22Rv1 (cell line): Measurements from ENCODE around the gene DMKN.

Experiments used
- H3K27ac ChIP-seq: fragments of 450-650 bp; 2 replicates; pipeline ENCODE4 v1.5.1; 2017
- CTCF ChIP-seq: fragments of 450-650 bp; IDR thresholded peaks from 2 replicates; pipeline ENCODE4 v1.5.1; 2017; ENCODE audit warnings: mild to moderate bottlenecking
- ZFX ChIP-seq: fragments of 450-650 bp; IDR thresholded peaks from 2 replicates; pipeline ENCODE4 v1.6.1; 2017; ENCODE audit warnings: antibody characterized with exemption, borderline replicate concordance

Gene DMKN

GRCh38 chr19:35513628-35514281, at the start of gene DMKN:
DMKN (minus strand) TSS chr19:35513649; CDS start chr19:35513475, 174 bp downstream.
- H3K27ac ChIP-seq = no peak within 1 kb of the TSS
- TF ChIP-seq CTCF (peak; percentile 15; the same call in 1 of the 2 replicates), ZFX (no peak)

GRCh38 chr19:35562776-35563175, 49.3 kb upstream of the DMKN start:
- H3K27ac ChIP-seq = no peak overlapping the region
- TF ChIP-seq ZFX (no peak), CTCF (no peak)

GRCh38 chr19:35562336-35562735, 48.9 kb upstream of the DMKN start:
- H3K27ac ChIP-seq = no peak overlapping the region
- TF ChIP-seq ZFX (no peak), CTCF (no peak)

GRCh38 chr19:35561436-35561835, 48.0 kb upstream of the DMKN start:
- no peak overlapping the region for H3K27ac ChIP-seq
- TF ChIP-seq ZFX = no peak
- no peak for TF ChIP-seq CTCF

GRCh38 chr19:35560677-35561076, 47.2 kb upstream of the DMKN start:
- no peak for TF ChIP-seq CTCF
- no peak for TF ChIP-seq ZFX
- H3K27ac ChIP-seq = no peak overlapping the region

- no peak overlapping the region for H3K27ac ChIP-seq
- TF ChIP-seq ZFX (no peak), CTCF (no peak)
Measured at GRCh38 chr19:35560271-35560670, 46.8 kb upstream of the DMKN start.

GRCh38 chr19:35559781-35560180, 46.3 kb upstream of the DMKN start:
- TF ChIP-seq CTCF (no peak), ZFX (no peak)
- no peak overlapping the region for H3K27ac ChIP-seq
